Bone marrow (tissue), 2 donors: ENCODE measurements around the gene GPR137.
"Not testable (repeated sequence)": the region's sequence is repeated elsewhere in the genome, so short reads cannot be mapped to it uniquely, and the experiment has no call there.

Experiments used
- DNase-seq, 2 donors: peaks; one replicate each; lab custom pipeline; 2025; lab: John Stamatoyannopoulos, UW

Gene GPR137

GRCh38 chr11:64321026-64321425, 35.4 kb downstream of the GPR137 start:
- no peak for DNase-seq

DNA sequence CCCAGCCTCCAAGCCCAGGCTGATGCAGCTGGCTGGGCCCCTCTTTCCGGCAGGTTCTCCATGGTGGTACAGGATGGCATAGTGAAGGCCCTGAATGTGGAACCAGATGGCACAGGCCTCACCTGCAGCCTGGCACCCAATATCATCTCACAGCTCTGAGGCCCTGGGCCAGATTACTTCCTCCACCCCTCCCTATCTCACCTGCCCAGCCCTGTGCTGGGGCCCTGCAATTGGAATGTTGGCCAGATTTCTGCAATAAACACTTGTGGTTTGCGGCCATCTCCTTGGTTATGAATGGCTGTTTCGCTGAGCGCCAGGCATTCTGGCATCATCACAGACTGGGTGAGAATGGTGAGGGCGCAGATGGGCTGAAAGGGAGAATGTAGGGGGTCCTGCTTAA, 35.9 kb downstream of the GPR137 start:
- DNase-seq = no peak

GRCh38 chr11:64322925-64323260, 37.2 kb downstream of the GPR137 start:
- DNase-seq = no peak

DNA sequence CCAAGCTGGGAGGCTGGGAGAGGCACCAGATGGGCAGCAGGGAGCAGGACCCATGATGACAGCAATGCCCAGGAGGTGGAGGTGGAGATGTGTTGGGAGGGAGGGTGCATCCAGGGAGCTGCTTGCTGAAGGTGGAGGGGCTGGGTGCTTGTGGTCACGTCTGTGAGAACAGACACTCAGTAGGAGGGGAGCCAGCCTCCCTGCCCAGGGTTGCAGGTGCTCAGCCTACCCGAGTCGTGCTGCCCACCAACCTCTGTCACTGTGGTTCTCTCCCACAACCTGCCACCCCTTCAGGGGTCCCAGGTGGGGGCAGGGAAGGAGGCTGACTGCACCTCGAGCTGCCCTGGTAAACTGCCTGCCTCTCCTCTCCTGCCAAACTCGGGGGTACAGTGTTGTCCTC, 37.7 kb downstream of the GPR137 start:
- DNase-seq = no peak

GRCh38 chr11:64323984-64324383, 38.3 kb downstream of the GPR137 start:
- not testable (repeated sequence) for DNase-seq

GRCh38 chr11:64324692-64325469, 39.2 kb downstream of the GPR137 start:
- DNase-seq = no peak

GRCh38 chr11:64327375-64327774, 41.7 kb downstream of the GPR137 start:
- DNase-seq = no peak

GRCh38 chr11:64327993-64328392, 42.3 kb downstream of the GPR137 start:
- no peak for DNase-seq

DNA sequence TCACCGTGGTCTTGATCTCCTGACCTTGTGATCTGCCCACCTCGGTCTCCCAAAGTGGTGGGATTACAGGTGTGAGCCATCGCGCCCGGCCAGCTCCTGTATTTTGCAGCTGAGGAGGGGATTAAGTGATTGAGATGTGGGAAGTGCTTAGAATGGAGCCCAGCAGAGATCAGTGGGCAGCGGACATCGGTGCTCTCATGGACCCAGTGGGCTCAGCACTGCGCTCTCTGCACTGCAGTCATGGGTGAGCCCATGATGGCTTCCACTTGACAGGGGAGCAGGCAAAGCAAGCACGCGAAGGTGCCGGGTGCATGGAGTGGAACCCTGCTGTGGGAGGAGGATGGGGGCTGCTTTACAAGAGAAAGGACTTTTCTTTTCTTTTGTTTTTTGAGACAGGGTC, 45.2 kb downstream of the GPR137 start:
- no peak for DNase-seq

DNA sequence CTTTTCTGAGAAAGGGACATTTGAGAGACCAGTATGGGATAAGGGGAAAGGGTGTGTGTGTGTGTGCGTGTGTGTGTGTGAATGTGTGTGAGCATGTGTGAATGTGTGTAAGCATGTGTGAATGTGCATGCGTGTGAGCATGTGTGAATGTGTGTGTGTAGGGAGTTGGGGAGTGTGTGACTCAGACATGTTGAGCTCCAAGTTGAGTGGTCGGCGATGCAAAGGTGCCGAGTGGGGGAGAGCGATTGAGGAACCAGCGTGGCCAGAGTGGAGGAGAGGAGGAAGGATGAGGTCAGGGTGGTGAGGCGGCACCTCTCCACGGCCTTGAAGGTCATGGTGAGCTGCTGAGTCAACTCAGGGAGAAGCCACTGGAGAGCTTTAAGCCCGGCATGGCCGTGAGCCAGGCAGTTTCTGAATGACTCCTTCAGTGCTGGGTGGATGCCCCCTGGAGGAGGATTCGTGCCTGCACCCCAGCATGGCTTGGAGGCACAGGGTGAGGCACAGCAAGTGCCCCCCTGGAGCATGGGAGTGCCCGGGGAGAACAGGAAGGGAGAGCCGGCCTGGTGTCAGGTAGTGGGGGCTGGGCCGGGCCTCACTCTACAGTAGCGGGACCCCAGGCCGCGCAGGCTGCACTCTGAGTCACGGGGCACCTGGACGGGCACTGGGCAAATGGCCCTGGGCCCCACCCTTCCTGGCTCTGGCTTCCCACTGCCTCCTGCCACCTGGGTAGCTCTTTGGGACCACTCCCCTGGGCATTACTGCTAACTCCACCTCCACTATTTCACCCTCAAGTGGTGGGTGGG, 46.1 kb downstream of the GPR137 start:
- DNase-seq = peak; percentile 74 to 98

DNA sequence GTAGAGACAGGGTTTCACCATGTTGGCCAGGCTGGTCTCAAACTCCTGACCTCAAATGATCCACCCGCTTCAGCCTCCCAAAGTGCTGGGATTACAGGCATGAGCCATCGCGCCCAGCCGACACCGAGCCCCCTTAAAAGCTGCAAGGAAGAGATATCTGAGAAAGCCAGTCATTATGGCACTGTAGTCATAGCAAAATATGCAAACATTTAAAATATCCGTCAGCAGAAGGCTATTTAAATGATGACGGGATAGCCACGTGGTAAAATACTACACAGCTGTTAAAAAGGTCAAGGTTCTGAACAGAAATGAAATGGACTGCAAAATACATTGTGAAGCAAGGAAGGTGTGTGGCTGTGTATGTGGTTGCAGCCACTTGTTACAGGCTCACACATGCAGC, 47.9 kb downstream of the GPR137 start:
- no peak for DNase-seq

DNA sequence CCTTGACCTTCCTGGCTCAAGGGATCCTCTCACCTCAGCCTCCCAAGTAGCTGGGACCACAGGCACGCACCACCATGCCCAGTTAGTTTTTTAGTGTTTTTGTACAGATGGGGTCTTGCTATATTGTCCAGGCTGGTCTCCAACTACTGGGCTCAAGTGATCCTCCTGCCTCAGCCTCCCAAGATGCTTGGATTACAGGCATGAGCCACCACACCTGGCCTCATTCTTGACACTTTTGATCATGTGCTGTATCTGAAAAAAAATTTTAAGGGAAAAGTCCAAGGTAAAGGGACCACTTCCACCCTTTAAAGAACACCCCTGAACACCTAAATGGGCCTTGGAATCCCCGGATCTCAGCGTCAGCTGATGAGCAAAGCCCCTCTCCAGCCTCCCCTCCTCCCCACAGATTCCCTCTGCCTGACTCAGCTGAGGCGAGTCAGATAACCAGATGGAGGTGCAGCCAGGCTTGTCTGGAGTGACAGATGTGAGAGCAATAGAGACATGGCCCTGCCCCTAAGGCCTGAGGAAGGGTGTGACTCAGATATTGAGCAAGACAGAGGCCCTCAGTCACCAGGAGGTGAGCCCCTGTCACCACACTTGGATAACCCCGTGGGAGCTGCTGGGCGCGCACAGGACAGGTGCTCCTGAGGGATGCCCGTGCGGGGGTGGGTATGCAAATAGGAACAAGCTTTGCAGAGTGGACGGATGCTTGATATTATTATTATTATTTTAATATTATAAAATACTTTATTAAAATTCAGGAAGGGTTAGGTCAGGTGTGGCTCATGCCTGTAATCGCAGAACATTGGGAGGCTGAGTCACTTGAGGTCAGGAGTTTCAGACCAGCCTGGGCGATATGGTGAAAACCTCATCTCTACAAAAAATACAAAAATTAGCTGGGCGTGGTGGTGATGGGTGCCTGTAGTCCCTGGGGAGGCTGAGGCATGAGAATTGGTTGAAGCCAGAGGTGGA, 49.4 kb downstream of the GPR137 start:
- peak; percentile 30 to 97 for DNase-seq

GRCh38 chr11:64337538-64338249, 52.0 kb downstream of the GPR137 start:
- no peak for DNase-seq

GRCh38 chr11:64338716-64339115, 53.1 kb downstream of the GPR137 start:
- no peak for DNase-seq
